Measurements from ENCODE around the gene IGSF6.

IGSF6 gene

DNA sequence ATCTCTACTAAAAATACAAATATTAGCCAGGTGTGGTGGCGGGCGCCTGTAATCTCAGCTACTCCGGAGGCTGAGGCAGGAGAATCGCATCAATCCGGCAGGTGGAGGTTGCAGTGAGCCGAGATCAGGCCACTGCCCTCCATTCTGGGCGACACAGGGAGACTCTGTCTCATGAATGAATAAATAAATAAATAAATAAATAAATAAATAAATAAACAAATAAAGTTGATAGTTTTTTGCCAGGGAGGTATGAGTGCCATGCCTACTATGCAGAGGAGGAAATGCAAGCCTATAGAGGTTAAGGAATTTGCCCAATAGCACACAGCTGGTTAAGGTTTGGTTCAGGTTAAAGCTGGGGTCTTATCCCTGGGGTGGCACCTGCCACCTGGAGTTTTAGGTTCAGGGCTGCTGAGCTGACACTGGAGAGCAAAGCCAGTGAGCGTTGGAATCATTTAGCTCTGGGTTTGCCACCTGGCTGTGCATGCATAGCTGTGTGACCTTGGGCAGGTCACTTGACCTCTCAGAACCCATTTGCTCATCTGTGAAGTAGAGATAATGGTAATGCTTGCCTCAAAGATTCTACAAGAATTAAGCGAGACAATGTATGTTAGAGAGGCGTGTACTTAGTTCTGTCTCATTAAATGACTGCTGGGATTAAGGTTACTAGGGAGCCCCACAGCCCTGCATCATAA, 12.5 kb upstream of the IGSF6 start:
- no peak overlapping the region for H3K4me3 ChIP-seq (ENCODE audit: low read depth, low read length)
- DNase-seq (ENCODE audit: low read depth) = no peak
- TF ChIP-seq, protein P1, sequence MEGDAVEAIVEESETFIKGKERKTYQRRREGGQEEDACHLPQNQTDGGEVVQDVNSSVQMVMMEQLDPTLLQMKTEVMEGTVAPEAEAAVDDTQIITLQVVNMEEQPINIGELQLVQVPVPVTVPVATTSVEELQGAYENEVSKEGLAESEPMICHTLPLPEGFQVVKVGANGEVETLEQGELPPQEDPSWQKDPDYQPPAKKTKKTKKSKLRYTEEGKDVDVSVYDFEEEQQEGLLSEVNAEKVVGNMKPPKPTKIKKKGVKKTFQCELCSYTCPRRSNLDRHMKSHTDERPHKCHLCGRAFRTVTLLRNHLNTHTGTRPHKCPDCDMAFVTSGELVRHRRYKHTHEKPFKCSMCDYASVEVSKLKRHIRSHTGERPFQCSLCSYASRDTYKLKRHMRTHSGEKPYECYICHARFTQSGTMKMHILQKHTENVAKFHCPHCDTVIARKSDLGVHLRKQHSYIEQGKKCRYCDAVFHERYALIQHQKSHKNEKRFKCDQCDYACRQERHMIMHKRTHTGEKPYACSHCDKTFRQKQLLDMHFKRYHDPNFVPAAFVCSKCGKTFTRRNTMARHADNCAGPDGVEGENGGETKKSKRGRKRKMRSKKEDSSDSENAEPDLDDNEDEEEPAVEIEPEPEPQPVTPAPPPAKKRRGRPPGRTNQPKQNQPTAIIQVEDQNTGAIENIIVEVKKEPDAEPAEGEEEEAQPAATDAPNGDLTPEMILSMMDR (conservative IDR thresholded peaks at IDR 0.05; ENCODE audit: low read depth, low read length) = no peak

DNA sequence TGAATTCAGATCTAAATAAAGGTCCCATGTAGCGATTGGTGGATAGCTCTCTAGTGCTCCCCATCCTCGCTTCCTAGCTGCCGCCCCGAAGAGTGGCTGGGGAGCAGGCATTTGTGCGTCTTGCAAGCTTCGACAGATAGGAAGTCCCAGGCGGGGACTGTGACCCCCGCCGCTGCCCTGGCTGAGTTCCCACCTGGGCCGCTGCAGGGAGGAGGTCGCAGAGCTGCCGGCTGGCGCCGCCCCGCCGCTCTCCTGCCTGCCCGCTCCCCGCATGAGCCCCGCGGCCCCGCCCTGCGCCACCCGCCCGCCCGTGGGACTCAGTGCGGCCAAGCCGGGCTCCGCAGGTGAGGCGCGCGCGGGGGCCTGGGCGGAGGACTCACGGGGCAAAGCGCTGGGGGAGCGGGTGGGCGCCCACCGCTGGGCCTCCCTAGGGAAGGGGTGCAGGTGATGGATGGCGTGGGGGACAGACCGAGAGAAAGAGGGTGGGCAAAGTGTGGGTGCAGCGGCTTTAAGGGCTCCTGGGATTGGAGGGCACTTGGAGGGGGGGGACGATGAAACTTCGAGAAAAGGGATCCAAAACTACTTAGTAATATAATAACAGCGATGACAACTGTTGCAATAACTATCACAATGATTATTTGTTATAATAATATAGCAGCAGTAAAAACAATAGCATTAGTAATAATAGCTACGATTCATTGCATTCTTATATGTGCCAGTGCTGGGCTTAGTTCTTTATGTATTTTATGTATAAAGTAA, 11.7 kb upstream of the IGSF6 start, which contains the start of gene OTOA:
OTOA (plus strand) TSS at position 80 of the 759 bp plus-strand sequence. CDS start 14,547 bp downstream, outside the sequence.
- H3K4me3 ChIP-seq (ENCODE audit: low read depth, low read length) = no peak within 1 kb of the TSS
- no peak for DNase-seq (ENCODE audit: low read depth)
- TF ChIP-seq, protein P1 (conservative IDR thresholded peaks at IDR 0.05; ENCODE audit: low read depth, low read length) = no peak

DNA sequence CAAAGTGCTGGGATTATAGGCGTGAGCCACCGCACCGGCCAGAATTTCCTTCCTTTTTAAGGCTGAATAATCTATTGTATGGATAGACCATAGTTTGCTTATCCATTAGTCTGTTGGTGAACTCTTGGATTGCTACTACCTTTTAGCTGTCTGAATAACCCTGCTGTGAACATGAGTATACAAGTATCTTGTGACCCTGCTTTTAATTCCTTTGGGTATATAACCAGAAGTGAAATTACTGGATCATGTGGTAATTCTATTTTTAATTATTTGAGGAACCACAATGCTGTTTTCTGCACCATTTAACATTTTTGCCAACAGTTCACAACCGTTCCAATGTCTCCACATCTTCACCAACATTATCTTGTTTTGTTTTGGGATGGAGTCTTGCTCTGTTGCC, 6.7 kb upstream of the IGSF6 start:
- DNase-seq (ENCODE audit: low read depth) = no peak
- no peak overlapping the region for H3K4me3 ChIP-seq (ENCODE audit: low read depth, low read length)
- TF ChIP-seq, protein P1 (conservative IDR thresholded peaks at IDR 0.05; ENCODE audit: low read depth, low read length) = no peak

DNA sequence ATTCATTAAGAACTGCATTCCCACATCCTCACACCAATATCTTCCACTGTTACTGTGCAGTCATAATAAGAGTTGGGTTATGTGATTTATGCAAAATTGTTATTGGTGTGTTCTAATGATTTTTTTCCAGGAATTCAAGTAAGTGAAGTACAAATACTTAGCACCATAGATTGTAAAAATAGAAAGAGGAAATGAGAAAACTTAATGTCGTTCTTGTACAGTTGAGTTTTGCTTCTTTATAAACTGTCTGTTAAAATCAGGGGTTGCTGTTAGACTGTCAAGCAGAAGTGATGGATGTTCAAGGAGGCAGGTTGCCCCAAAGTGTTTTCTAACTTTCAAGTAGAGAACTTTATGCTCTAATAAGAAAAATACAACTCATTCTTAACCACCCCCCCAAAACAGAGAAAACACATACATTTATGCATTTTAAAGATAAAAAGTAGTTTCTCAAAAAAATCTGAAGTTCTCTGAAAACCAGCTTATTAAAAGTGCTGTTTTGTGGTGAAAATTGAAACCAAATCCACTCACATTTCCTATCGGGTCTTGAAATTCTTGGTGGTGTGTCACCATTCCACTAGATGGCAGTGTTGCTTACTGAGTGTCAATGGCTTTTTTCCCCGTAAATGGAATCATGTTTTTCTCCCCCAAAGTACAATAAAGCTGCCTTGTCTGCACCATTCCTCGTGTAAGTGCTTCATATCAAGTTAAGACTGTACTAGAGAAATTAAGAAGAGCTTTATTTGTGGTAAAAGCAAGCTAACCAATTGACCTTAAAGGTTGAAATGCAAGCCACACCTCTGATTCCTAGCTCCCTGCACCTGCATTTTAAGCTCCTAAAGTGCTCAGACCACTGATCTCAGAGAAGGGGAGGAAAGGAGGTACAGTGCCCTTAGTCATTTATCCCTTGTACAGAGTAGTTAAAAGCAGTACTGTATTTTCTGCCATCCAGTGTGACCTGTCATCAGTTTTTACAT, 4.7 kb upstream of the IGSF6 start:
- H3K4me3 ChIP-seq (ENCODE audit: low read depth, low read length) = no peak overlapping the region
- TF ChIP-seq, protein P1 (conservative IDR thresholded peaks at IDR 0.05; ENCODE audit: low read depth, low read length) = peak; percentile 79
- peak; percentile 79 for DNase-seq (ENCODE audit: low read depth)

DNA sequence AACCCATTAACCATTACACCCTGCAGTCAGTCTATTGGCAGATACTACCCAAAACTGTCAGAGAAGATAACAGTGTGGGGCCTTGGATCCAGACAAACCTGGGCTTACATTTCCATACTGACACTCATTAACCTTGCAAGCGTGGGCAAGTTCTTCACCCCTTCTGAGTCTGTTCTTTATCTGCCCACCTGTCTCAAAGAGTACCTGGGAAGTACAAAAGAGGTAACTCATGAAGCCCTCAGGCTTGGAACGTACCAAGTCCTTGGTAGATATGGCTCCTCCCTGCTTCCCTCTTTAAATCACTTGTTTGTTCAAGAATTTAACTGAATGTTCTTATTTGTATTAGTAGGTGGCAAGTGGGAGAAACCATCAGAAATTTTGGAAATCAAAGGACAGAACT, 2.5 kb upstream of the IGSF6 start:
- TF ChIP-seq, protein P1 (conservative IDR thresholded peaks at IDR 0.05; ENCODE audit: low read depth, low read length) = no peak
- DNase-seq (ENCODE audit: low read depth) = no peak
- no peak overlapping the region for H3K4me3 ChIP-seq (ENCODE audit: low read depth, low read length)

DNA sequence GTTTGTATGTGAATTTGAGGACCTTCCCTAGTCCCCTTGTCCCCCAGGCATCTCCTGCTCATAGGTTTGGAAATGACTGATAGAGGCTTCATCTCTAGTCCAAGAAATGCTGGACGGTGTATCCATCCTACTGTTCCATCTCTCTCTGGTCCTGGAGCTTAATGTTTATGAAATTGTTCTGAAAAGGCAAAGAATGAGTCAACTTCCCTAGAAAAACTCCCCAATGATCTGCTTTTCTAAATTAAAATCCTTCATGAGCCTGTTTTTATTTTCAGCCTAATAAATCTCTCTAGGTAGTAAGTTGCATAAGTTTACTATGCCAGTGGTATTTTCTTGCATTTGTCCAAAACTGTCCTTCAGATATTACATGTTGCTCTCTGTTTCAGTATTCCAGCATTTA, 2.1 kb upstream of the IGSF6 start:
- DNase-seq (ENCODE audit: low read depth) = no peak
- TF ChIP-seq, protein P1 (conservative IDR thresholded peaks at IDR 0.05; ENCODE audit: low read depth, low read length) = no peak
- no peak overlapping the region for H3K4me3 ChIP-seq (ENCODE audit: low read depth, low read length)

Measured in choroid plexus epithelial cell (primary cell).